H1 (cell line): ENCODE results near the gene CBFB. TPM values are rescaled to one million over a fixed set of nuclear protein-coding genes. Genes with fewer than 3 reads are reported as not detected.

Experiments
- CTCF ChIA-PET: fragments of 300-600 bp; sonication (Branson Sonifier 250); formaldehyde crosslinking; loops from one replicate; lab custom pipeline; 2021; ENCODE audit not compliant: partially characterized antibody; lab: Charles Lee
- POLR2A ChIA-PET: fragments of 300-600 bp; sonication (Branson Sonifier 250); formaldehyde crosslinking; loops from one replicate; lab custom pipeline; 2021; ENCODE audit warnings: inconsistent platforms; ENCODE audit not compliant: partially characterized antibody; lab: Charles Lee
- DNase-seq, 2 experiments: peaks; one replicate each; pipeline versions ENCODE4 v3.0.0 to v3.0.0-alpha.2; 2010 to 2022; ENCODE audit warnings: low spot score in 2 of 2, low read depth in 1 of 2, mixed read lengths in 1 of 2
- FAIRE-seq: peaks from 2 replicates; lab custom pipeline; 2011; peaks lifted over from hg19 to GRCh38; lab: Jason Lieb, UNC
- H2AFZ ChIP-seq: 2 replicates; pipeline ENCODE4 v1.8.1; 2012; ENCODE audit warnings: low read length, inconsistent platforms
- H2AK5ac ChIP-seq: 2 replicates; pipeline ENCODE4 v1.6.1; 2013; ENCODE audit warnings: low read depth, low read length
- H2BK120ac ChIP-seq: replicated peaks from 2 replicates; pipeline ENCODE3; 2013; ENCODE audit warnings: low read depth, low read length, inconsistent platforms
- H2BK12ac ChIP-seq: 2 replicates; pipeline ENCODE4 v1.6.1; 2013; ENCODE audit warnings: low read depth, low read length
- H2BK15ac ChIP-seq: 2 replicates; pipeline ENCODE4 v1.6.1; 2013; ENCODE audit warnings: low read length
- H2BK20ac ChIP-seq: 2 replicates; pipeline ENCODE4 v1.6.1; 2013; ENCODE audit warnings: low read length
- H2BK5ac ChIP-seq: 2 replicates; pipeline ENCODE4 v1.6.1; 2013; ENCODE audit warnings: low read depth, low read length
- H3K14ac ChIP-seq: 2 replicates; pipeline ENCODE4 v1.6.1; 2013; ENCODE audit warnings: inconsistent platforms; ENCODE audit not compliant: insufficient read length
- H3K18ac ChIP-seq: 2 replicates; pipeline ENCODE4 v1.6.1; 2013; ENCODE audit warnings: low read length; ENCODE audit errors: extremely low read depth
- H3K23ac ChIP-seq: 2 replicates; pipeline ENCODE4 v1.6.1; 2013; ENCODE audit warnings: inconsistent platforms; ENCODE audit not compliant: insufficient read length
- H3K23me2 ChIP-seq: 2 replicates; pipeline ENCODE4 v1.6.1; 2013; ENCODE audit warnings: low read depth, low read length
- H3K27ac ChIP-seq: 2 replicates; pipeline ENCODE4 v1.6.1; 2011; ENCODE audit warnings: low read depth, low read length, inconsistent platforms
- H3K27me3 ChIP-seq, 4 experiments: replicated peaks in 1 of 4; 1 replicate in 1 of 4; 2 replicates in 3 of 4; pipeline versions ENCODE4 v1.6.1 to v1.8.1; 2011 to 2013; ENCODE audit warnings: low read length in 3 of 4, mild to moderate bottlenecking in 3 of 4, inconsistent platforms in 2 of 4, mixed read lengths in 2 of 4, moderate library complexity in 1 of 4; ENCODE audit not compliant: control insufficient read depth in 3 of 4, insufficient read depth in 3 of 4; ENCODE audit errors: extremely low read depth in 1 of 4
- H3K36me3 ChIP-seq, 4 experiments: 2 replicates each; pipeline versions ENCODE4 v1.6.1 to v1.8.1; 2011 to 2013; ENCODE audit warnings: mild to moderate bottlenecking in 4 of 4, low read length in 3 of 4, moderate library complexity in 2 of 4, control low read depth in 1 of 4, inconsistent platforms in 1 of 4; ENCODE audit not compliant: insufficient read depth in 4 of 4, control insufficient read depth in 2 of 4
- H3K4ac ChIP-seq: replicated peaks from 2 replicates; pipeline ENCODE3; 2013; ENCODE audit warnings: low read length, low read depth, mixed read lengths, inconsistent platforms; ENCODE audit not compliant: insufficient read length
- H3K4me1 ChIP-seq, 4 experiments: replicated peaks in 1 of 4; 1 replicate in 1 of 4; 2 replicates in 3 of 4; pipeline versions ENCODE4 v1.6.1 to v1.8.1; 2011 to 2013; ENCODE audit warnings: low read length in 3 of 4, inconsistent platforms in 2 of 4, mixed read lengths in 1 of 4; ENCODE audit not compliant: insufficient read depth in 4 of 4, control insufficient read depth in 3 of 4
- H3K4me2 ChIP-seq, 2 experiments: 2 replicates each; pipeline versions ENCODE4 v1.6.1 to v1.8.1; 2011 to 2013; ENCODE audit warnings: low read depth in 2 of 2, low read length in 2 of 2, control low read depth in 1 of 2, inconsistent platforms in 1 of 2, mild to moderate bottlenecking in 1 of 2; ENCODE audit not compliant: insufficient read depth in 1 of 2
- H3K4me3 ChIP-seq, 4 experiments: fragments of 200-600, 300-600 bp in 1 of 4; sonication (generic), shearing (Covaris generic), sonication (Bioruptor Twin) in 1 of 4; 2 replicates each; pipeline versions ENCODE4 v1.5.1 to v1.8.1; 2011 to 2016; ENCODE audit warnings: low read length in 4 of 4, low read depth in 3 of 4, control low read depth in 2 of 4, inconsistent platforms in 2 of 4, mild to moderate bottlenecking in 2 of 4, mixed read lengths in 1 of 4, moderate library complexity in 1 of 4; ENCODE audit not compliant: insufficient read depth in 2 of 4; ENCODE audit errors: extremely low read depth in 1 of 4
- H3K56ac ChIP-seq: replicated peaks from 2 replicates; pipeline ENCODE3; 2013; ENCODE audit warnings: low read depth, mild to moderate bottlenecking, mixed read lengths, low read length, inconsistent platforms; ENCODE audit not compliant: insufficient read length
- H3K79me1 ChIP-seq: 2 replicates; pipeline ENCODE4 v1.6.1; 2013; ENCODE audit warnings: low read depth, low read length, control low read depth
- H3K79me2 ChIP-seq, 2 experiments: 2 replicates each; pipeline versions ENCODE4 v1.6.1 to v1.8.1; 2012 to 2013; ENCODE audit warnings: low read length in 2 of 2, mild to moderate bottlenecking in 2 of 2, inconsistent platforms in 1 of 2; ENCODE audit not compliant: insufficient read depth in 2 of 2, control insufficient read depth in 1 of 2
- H3K9ac ChIP-seq, 4 experiments: replicated peaks in 1 of 4; 1 replicate in 1 of 4; 2 replicates in 3 of 4; pipeline versions ENCODE4 v1.6.1 to v1.8.1; 2011 to 2013; ENCODE audit warnings: low read depth in 3 of 4, low read length in 3 of 4, control low read depth in 2 of 4, mild to moderate bottlenecking in 2 of 4, moderate library complexity in 2 of 4, inconsistent platforms in 1 of 4; ENCODE audit errors: extremely low read depth in 1 of 4
- H3K9me3 ChIP-seq, 2 experiments: 2 replicates each; pipeline versions ENCODE4 v1.6.1 to v1.8.1; 2012 to 2013; ENCODE audit warnings: mild to moderate bottlenecking in 2 of 2, moderate library complexity in 2 of 2, control low read depth in 1 of 2, inconsistent platforms in 1 of 2, low read depth in 1 of 2, low read length in 1 of 2, mixed read lengths in 1 of 2; ENCODE audit not compliant: insufficient read depth in 2 of 2
- H4K20me1 ChIP-seq, 2 experiments: replicated peaks in 1 of 2; 2 replicates each; pipeline versions ENCODE3 to v1.8.1; 2011 to 2013; ENCODE audit warnings: inconsistent platforms in 2 of 2, low read length in 2 of 2, mild to moderate bottlenecking in 1 of 2; ENCODE audit not compliant: insufficient read depth in 2 of 2, control insufficient read depth in 1 of 2
- H4K5ac ChIP-seq: 2 replicates; pipeline ENCODE4 v1.6.1; 2013; ENCODE audit warnings: low read length, low read depth, mixed read lengths, inconsistent platforms; ENCODE audit not compliant: insufficient read length
- H4K8ac ChIP-seq: 2 replicates; pipeline ENCODE4 v1.8.0; 2013; ENCODE audit warnings: mild to moderate bottlenecking, moderate library complexity, low read length, inconsistent platforms; ENCODE audit not compliant: insufficient read depth; ENCODE audit errors: extremely low read depth
- H4K91ac ChIP-seq: replicated peaks from 2 replicates; pipeline ENCODE3; 2013; ENCODE audit warnings: low read length, mixed read lengths, inconsistent platforms; ENCODE audit not compliant: insufficient read length
- ASH2L ChIP-seq: fragments of 200-600, 300-600 bp; sonication (generic); IDR thresholded peaks from one replicate; pipeline ENCODE4 v1.7.1; 2017; ENCODE audit warnings: low read length
- ATF3 ChIP-seq: IDR thresholded peaks from 2 replicates; pipeline ENCODE4 v1.6.1; 2011; ENCODE audit warnings: low read depth, mild to moderate bottlenecking, low read length; ENCODE audit not compliant: insufficient read depth
- CHD1 ChIP-seq: IDR thresholded peaks from 2 replicates; pipeline ENCODE4 v1.6.1; 2012; ENCODE audit warnings: low read depth, low read length, improper control_type of control experiment
- FOSL1 ChIP-seq: IDR thresholded peaks from 2 replicates; pipeline ENCODE4 v1.6.1; 2011; ENCODE audit warnings: mild to moderate bottlenecking, low read depth, low read length, moderate library complexity; ENCODE audit not compliant: insufficient read depth
- GABPA ChIP-seq: IDR thresholded peaks from 2 replicates; pipeline ENCODE4 v1.6.1; 2011; ENCODE audit warnings: mild to moderate bottlenecking, low read length, moderate library complexity, borderline replicate concordance; ENCODE audit not compliant: insufficient read depth
- HDAC2 ChIP-seq, 2 experiments: fragments of 300-600 bp in 1 of 2; sonication (generic) in 1 of 2; IDR thresholded peaks; 2 replicates each; pipeline ENCODE4 v1.6.1; 2011 to 2012; ENCODE audit warnings: low read depth in 2 of 2, low read length in 2 of 2, mild to moderate bottlenecking in 2 of 2, moderate library complexity in 2 of 2, borderline replicate concordance in 1 of 2, inconsistent platforms in 1 of 2
- POLR2AphosphoS5 ChIP-seq: IDR thresholded peaks from 2 replicates; pipeline ENCODE4 v1.6.1; 2011; ENCODE audit warnings: low read depth, low read length
- RBBP5 ChIP-seq: IDR thresholded peaks from 2 replicates; pipeline ENCODE4 v1.7.1; 2012; ENCODE audit warnings: low read depth, mild to moderate bottlenecking, inconsistent platforms, low read length, moderate library complexity, borderline replicate concordance
- RNF2 ChIP-seq: fragments of 200-900, 300-1000 bp; sonication (generic); IDR thresholded peaks from 2 replicates; pipeline ENCODE4 v1.7.1; 2016; ENCODE audit warnings: borderline replicate concordance, low read depth, mild to moderate bottlenecking, antibody characterized with exemption, low read length; ENCODE audit not compliant: poor library complexity, severe bottlenecking; ENCODE audit errors: missing control alignments
- SIX5 ChIP-seq: IDR thresholded peaks from 2 replicates; pipeline ENCODE4 v1.6.1; 2011; ENCODE audit warnings: mild to moderate bottlenecking, low read depth, low read length
- SUZ12 ChIP-seq: fragments of 200-600 bp; sonication (generic); IDR thresholded peaks from 2 replicates; pipeline ENCODE4 v1.6.1; 2012; ENCODE audit warnings: mild to moderate bottlenecking, inconsistent platforms, low read length, moderate library complexity, mixed read lengths
- TBP ChIP-seq: IDR thresholded peaks from 2 replicates; pipeline ENCODE4 v1.6.1; 2011; ENCODE audit warnings: low read depth, low read length, improper control_type of control experiment
- WGBS, 2 experiments: shearing (Covaris generic) in 1 of 2; methylation state at CpG; one replicate each; pipeline versions ENCODE4 v1.1.6 to v1.1.7; 2013 to 2015; ENCODE audit warnings: low lambda C conversion rate in 2 of 2, mixed read lengths in 2 of 2, inconsistent platforms in 1 of 2, low coverage in 1 of 2, missing lambda C conversion rate in 1 of 2; ENCODE audit not compliant: insufficient replicate concordance in 2 of 2, insufficient coverage in 1 of 2, insufficient read length in 1 of 2; ENCODE audit errors: extremely low coverage in 1 of 2, missing lambda C conversion rate in 1 of 2; 5-methylcytosine and 5-hydroxymethylcytosine counted together
- polyA plus RNA-seq, 7 experiments: library from polyadenylated mRNA; depleted of rRNA in 3 of 7; stranded (reverse) in 5 of 7; unstranded in 2 of 7; fragments of >200 nt in 5 of 7; fragments of 200-250 nt in 2 of 7; gene quantifications; 1 replicate in 5 of 7; 2 replicates in 1 of 7; 4 replicates in 1 of 7; pipeline versions ENCODE4 v1.2.1 to v1.2.3, GENCODE V29; 2011 to 2013; ENCODE audit warnings: missing spikeins in 2 of 7, mixed read lengths in 2 of 7
- total RNA-seq: library from RNA; stranded (reverse); fragmentation: NEBNext Ultra II Directional; extraction: Animal tissue kit (Norgen Biotek cat#: 25700); gene quantifications from 2 replicates; pipeline ENCODE4 v1.2.1, GENCODE V29; 2021

CBFB gene
- total and polyA plus RNA-seq, 2 of the 8 experiments (the other 6 are each of a cell fraction or from before 2014, with no cell fraction given): 11.5 to 31.6 TPM

DNA sequence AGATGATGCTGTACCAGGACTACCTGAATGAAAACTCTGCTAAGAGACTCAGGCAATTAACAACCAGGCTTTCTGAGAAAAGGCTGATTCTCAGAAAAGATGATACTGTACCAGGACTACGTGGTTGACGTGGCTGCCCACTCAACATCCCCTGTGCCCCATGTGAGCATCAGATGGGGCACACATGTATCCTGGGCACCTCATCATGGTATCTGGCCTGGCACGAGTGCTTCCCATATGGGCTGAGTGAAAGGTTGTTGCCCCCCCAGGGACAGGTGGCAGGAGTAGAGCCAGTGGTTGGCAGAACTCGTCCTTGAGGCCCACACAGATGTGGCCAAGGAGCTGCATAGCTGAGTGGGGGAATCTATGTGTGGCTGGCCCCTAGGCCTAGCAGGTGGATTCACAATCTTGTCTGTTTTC is 44.0 kb upstream of the CBFB start:
- no peaks in the 10 kb centered on the region for H3K79me2 ChIP-seq
- H3K9me3 ChIP-seq: no peaks in the 10 kb centered on the region
- DNase-seq (no peak), FAIRE-seq (no peak)
- H3K27me3 ChIP-seq: no peaks in the 10 kb centered on the region
- no peak overlapping the region for H3K18ac ChIP-seq
- H2BK12ac ChIP-seq: no peak overlapping the region
- H3K4me1 ChIP-seq: no peaks in the 10 kb centered on the region
- ChIA-PET POLR2A (no interaction called here), CTCF (interaction anchor here (0.5 to 2.6 kb wide), 7 partner anchors 11 to 166 kb away, joined by 3 to 9 read pairs (median 3); partner anchors contain the start of gene B3GNT9)
- H2BK5ac ChIP-seq: no peak overlapping the region
- no peak overlapping the region for H3K4me3 ChIP-seq
- no peak overlapping the region for H3K27ac ChIP-seq
- no peak overlapping the region for H3K23ac ChIP-seq
- no peaks in the 10 kb centered on the region for H3K79me1 ChIP-seq
- TF ChIP-seq ATF3 (no peak), RBBP5 (no peak), RNF2 (no peak), POLR2AphosphoS5 (no peak), CHD1 (no peak), SUZ12 (no peak), FOSL1 (no peak), GABPA (no peak), HDAC2 (IDR thresholded peaks at IDR 0.05; ENCODE audit: borderline replicate concordance in 1 of 2, low read depth in 2 of 2, low read length in 2 of 2) (no peak), TBP (no peak), ASH2L (no peak), SIX5 (no peak)
- no peak overlapping the region for H2AK5ac ChIP-seq
- H3K9ac ChIP-seq: no peak overlapping the region
- no peak overlapping the region for H3K56ac ChIP-seq
- H2AFZ ChIP-seq: no peak overlapping the region
- no peak overlapping the region for H2BK20ac ChIP-seq
- no peak overlapping the region for H2BK120ac ChIP-seq
- no peaks in the 10 kb centered on the region for H3K23me2 ChIP-seq
- H2BK15ac ChIP-seq: no peak overlapping the region
- no peak overlapping the region for H4K5ac ChIP-seq
- H3K14ac ChIP-seq: no peak overlapping the region
- H4K8ac ChIP-seq: no peak overlapping the region
- H3K36me3 ChIP-seq: no peaks in the 10 kb centered on the region
- H3K4ac ChIP-seq: no peak overlapping the region
- 88% methylated on average over 4 of the region's 4 CpGs; no CpG with 5 or more reads in 1 of the 2 experiments for WGBS, 2 experiments
- H4K20me1 ChIP-seq: no peaks in the 10 kb centered on the region
- no peak overlapping the region for H4K91ac ChIP-seq
- no peak overlapping the region for H3K4me2 ChIP-seq
